Activated CD4-positive, alpha-beta T cell treated with anti-CD3 and anti-CD28 coated beads, Interleukin-2, amount 50 U/mL, for 48 hours (primary cell): ENCODE measurements around the gene AXL.

ENCODE experiments used
- DNase-seq, 2 experiments: peaks; one replicate each; pipeline ENCODE4 v3.0.0-alpha.2; 2020

The AXL gene

DNA sequence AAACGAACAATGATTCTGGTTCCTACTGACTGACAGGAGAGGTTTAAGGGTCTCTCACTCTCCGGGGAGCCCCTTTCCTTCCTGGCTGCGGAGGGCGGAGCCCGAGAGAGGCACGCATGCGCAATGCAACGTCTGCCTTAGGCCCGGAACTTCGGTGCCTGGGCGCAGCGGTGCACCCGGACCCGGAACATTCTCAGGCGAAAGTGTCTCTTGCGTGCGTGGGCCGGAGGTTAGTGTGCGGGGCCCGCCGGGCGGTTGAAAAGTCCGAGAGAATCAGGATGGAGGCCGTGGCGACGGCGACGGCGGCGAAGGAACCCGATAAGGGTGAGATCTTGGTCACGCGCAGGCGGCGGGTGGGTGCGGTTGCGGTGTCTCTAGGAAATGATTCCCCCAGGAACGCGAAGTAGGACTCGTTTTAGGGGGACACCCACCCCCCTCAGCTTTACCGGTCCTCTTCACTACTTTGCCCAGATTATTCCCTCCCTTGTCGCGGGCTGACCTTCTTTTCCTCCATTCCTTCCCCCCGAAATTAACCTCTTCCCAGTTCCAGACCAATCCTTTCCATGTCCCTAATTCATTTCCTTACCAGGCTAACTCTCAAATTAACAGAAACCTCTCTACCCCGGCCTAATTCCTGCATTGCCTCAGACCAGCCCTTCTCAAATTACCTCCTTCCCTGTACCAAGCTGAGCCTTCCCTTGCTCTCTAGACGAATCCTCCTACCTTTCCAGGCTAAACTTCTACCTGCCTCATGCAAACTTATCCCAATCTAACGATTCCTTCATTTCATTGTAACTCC lies 91.2 kb downstream of the AXL start, which contains the start of gene CCDC97:
CCDC97 (plus strand) TSS at position 140 of the 799 bp plus-strand sequence; CDS start at position 279, 139 bp downstream.
- DNase-seq: peak; percentile 87 to 90

- DNase-seq: no peak
Observed at GRCh38 chr19:41311072-41311471, 92.0 kb downstream of the AXL start.
